ENCODE measurements around the gene C1orf21. TPM values are rescaled to one million over a fixed set of nuclear protein-coding genes. Genes with fewer than 3 reads are reported as not detected.

The C1orf21 gene
- total and polyA plus RNA-seq, 12 donors = 23.2 to 177 (median 87.9) TPM

- DNase-seq = no peak
- no peaks in the 10 kb centered on the region for H3K27me3 ChIP-seq
- H3K9me3 ChIP-seq (replicated peaks in 1 of 3) = no peaks in the 10 kb centered on the region
- H3K4me3 ChIP-seq = no peak overlapping the region
- TF ChIP-seq CTCF (IDR thresholded peaks at IDR 0.05) (no peak), POLR2A (IDR thresholded peaks at IDR 0.05) (no peak)
- H3K36me3 ChIP-seq (replicated peaks in 1 of 2) = no peaks in the 10 kb centered on the region
- H3K4me1 ChIP-seq (replicated peaks in 1 of 2) = no peaks in the 10 kb centered on the region
- H3K27ac ChIP-seq = no peak overlapping the region
- intact Hi-C loops (cut with DNase I) = no loop called here
Measured at GRCh38 chr1:184655185-184655584, 268.4 kb downstream of the C1orf21 start.

DNA sequence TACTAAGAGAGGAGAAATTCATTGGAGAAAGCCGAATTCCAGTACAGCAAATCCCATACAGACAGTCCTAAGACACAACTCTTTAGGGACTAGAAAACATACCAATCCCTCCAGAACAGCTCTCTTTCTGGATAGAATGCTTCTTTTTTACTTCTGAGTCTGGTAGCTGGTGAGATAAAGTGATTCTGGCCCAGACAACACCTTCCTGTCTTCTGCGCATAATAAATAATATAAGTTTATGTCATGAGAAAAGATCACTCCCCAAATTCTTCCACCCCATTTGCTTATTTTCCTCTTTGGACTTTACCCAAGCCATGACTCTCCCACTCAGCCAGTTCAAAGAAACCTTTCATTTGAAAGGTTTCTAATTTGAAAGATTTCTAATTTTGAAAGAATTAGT is 269.4 kb downstream of the C1orf21 start:
- TF ChIP-seq POLR2A (IDR thresholded peaks at IDR 0.05) = no peak
- TF ChIP-seq CTCF (IDR thresholded peaks at IDR 0.05) = no peak
- intact Hi-C loops (cut with DNase I) = no loop called here
- no peak for DNase-seq
- Histone ChIP-seq H3K4me1 (replicated peaks in 1 of 2) (no peaks in the 10 kb centered on the region), H3K9me3 (replicated peaks in 1 of 3) (no peaks in the 10 kb centered on the region), H3K36me3 (replicated peaks in 1 of 2) (no peaks in the 10 kb centered on the region), H3K27ac (no peak overlapping the region), H3K4me3 (no peak overlapping the region), H3K27me3 (no peaks in the 10 kb centered on the region)
- 83 to 96% (median 92%) methylated on average over 2 of the region's 2 CpGs for WGBS, 4 donors

DNA sequence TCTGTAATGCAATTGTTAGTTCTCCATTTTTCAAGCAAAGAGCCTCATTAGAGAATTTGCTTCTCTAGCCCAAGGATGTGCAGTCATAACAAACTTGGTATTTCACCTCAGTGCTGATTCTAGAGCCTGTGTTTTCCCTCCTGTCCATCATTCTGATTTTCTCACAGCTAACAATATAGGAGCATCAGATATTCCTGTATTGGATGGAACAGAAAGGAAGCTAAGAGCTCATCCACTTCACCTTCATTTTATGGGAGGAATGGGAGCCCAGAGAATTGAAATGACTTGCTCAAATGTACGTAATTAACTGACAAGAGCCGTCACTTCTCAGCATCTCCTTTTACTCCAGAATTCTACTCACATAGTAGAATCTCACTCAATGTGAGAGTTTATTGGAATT is 271.2 kb downstream of the C1orf21 start:
- Histone ChIP-seq H3K9me3 (replicated peaks in 1 of 3) (no peaks in the 10 kb centered on the region), H3K4me1 (replicated peaks in 1 of 2) (no peaks in the 10 kb centered on the region), H3K27ac (no peak overlapping the region), H3K36me3 (replicated peaks in 1 of 2) (no peaks in the 10 kb centered on the region), H3K4me3 (no peak overlapping the region), H3K27me3 (no peaks in the 10 kb centered on the region)
- intact Hi-C loops (cut with DNase I) = no loop called here
- 93 to 98% (median 97%) methylated on average over 2 of the region's 2 CpGs for WGBS, 4 donors
- TF ChIP-seq POLR2A (IDR thresholded peaks at IDR 0.05) = no peak
- TF ChIP-seq CTCF (IDR thresholded peaks at IDR 0.05) = no peak
- DNase-seq = no peak

DNA sequence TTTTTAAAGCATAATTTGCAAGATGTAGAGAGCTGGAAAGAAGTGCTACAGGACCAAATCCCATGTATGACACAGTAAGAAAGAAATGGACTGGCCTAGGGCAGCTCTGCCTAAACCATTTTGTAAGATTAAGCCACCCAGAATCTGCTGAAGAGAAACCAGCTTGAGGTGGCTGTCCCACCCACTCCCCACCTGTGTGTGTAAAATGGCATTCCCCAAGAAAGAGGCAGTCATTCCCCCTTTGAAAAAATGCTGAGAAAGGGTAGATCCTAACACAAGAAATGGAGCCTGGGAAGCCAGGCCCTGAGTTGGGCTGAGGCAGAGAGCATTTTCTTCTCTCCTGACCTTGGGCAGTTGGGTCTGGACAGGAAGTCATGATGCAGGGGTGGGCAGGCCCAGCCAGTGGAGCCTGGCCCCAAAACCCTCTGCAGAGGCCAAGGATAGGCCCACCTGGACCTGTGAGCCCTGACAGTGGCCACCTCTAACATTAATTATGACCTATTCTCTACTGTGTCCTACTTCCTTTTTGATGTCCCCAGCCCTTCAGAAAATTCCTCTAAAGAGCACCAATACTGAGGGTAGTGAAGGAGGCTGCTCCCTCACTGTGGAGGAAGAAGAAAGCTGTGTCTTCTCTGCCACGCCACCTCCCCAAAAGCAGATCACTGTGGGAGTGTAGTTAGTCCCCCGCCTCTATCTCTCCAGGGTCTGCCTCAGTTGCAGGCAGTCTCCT is 273.8 kb downstream of the C1orf21 start:
- no peak for DNase-seq
- no peaks in the 10 kb centered on the region for H3K36me3 ChIP-seq (replicated peaks in 1 of 2)
- H3K4me3 ChIP-seq = no peak overlapping the region
- WGBS, 4 donors = 93 to 100% (median 98%) methylated on average over 2 of the region's 2 CpGs
- H3K27ac ChIP-seq = no peak overlapping the region
- intact Hi-C loops (cut with DNase I) = loop anchor here (10.0 kb wide), 3 partner anchors 96 to 586 kb away; partner anchors contain the start of gene C1orf21 (in 2 of the 2)
- TF ChIP-seq POLR2A (IDR thresholded peaks at IDR 0.05) (no peak), CTCF (IDR thresholded peaks at IDR 0.05) (no peak)
- no peaks in the 10 kb centered on the region for H3K9me3 ChIP-seq (replicated peaks in 1 of 3)
- H3K27me3 ChIP-seq = no peaks in the 10 kb centered on the region
- H3K4me1 ChIP-seq (replicated peaks in 1 of 2) = peaks cover 0 to 12% of the 10 kb centered on the region in 2 donors
